Measurements from ENCODE around the gene MTSS2. TPM values are rescaled to one million over a fixed set of nuclear protein-coding genes. Genes with fewer than 3 reads are reported as not detected.

Gene MTSS2
- total and polyA plus RNA-seq, 4 donors, result 33.8 to 345 (median 169) TPM

DNA sequence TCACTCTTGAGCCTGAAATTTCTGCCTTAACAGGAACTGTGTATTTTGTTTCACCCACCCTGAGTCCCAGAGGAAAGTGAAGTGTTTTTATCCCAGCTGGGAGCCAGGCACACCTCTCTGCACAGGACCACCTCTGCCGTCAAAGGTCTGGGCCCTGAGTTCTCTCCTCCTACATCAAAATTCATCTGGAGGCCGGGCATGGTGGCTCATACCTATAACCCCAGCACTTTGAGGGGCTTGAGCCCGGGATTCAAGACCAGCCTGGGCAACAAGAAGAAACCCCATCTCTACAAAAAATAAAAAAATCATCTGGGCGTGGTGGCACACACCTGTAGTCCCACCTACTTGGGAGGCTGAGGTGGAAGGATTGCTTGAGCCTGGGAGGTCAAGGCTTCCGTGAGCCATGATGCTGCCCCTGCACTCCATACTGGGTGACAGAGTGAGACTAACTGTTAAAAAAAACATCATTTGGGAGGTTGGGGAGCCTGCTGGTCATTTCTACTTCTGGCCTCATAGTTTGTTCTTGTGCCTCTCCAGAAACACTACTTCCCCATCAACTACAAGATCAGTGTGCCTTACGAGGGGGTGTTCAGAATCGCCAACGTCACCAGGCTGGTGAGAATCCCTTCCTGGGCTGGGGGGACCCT, 29.7 kb downstream of the MTSS2 start:
- 76% methylated on average over 6 of the region's 8 CpGs for WGBS (ENCODE audit: insufficient coverage)
- Histone ChIP-seq H3K9me3 (ENCODE audit: control insufficient read depth, insufficient read depth, low read length) (no peaks in the 10 kb centered on the region), H3K4me1 (ENCODE audit: control insufficient read depth, insufficient read depth, low read length) (peaks cover 7% of the 10 kb centered on the region)

DNA sequence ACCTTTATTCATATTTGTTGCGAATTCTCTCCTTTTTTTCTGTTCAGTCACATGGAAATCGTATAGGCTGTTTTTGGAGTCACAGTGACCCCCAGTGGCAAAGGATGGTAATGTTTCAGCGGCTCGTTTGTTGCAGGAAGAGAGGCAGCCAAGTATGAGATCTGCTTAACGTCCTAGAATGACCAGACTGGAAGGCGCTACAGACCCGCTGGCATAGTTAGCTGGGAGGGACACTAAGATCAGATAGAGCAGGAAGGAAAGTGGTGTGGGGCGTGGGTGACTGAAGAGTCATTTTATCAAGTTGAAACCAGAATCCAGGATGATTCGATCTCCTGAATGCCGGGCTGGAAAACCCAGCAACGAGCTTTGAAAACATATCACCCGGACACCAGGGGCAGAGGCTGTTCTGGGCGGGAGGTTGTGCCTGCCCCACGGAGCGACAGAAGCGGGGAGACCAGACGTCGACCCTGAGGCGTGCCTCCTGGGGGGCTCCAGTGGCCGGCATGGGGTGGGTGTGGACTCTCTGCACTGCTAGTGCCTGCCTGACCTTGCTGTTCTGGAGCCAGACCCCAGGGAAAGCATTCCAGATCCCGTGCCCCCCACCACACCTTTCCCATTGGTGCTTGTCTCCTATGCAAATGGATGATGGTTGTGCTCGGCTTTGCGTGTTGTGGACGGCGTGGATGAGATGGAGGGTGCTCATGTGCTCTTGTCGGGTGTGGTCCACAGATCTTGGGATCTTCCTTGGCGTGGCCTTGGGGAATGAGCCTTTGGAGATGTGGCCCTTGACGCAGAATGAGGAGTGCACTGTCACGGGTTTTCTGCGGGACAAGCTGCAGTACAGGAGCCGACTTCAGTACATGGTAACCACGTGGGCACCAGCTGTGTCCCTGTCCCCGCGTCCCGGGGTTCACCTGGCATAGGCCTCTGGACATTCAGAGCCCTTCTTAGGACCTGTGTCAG, 31.8 kb downstream of the MTSS2 start:
- H3K36me3 ChIP-seq (ENCODE audit: control insufficient read depth, insufficient read depth, low read length), result peaks cover 8% of the 10 kb centered on the region
- no peak overlapping the region for H3K27ac ChIP-seq (ENCODE audit: low read depth, low read length)
- 48% methylated on average over 28 of the region's 35 CpGs for WGBS (ENCODE audit: insufficient coverage)

More for the DNA sequence above, 29.7 kb downstream of the MTSS2 start:
- no peak overlapping the region for H3K4me3 ChIP-seq (ENCODE audit: low read depth, low read length)
- H3K27me3 ChIP-seq (ENCODE audit: control insufficient read depth, insufficient read depth, low read length), result no peaks in the 10 kb centered on the region
- DNase-seq (ENCODE audit: low read depth in 4 of 6, low spot score in 6 of 6), result no peak
- no peak overlapping the region for H3K27ac ChIP-seq (ENCODE audit: low read depth, low read length)
- H3K36me3 ChIP-seq (ENCODE audit: control insufficient read depth, insufficient read depth, low read length), result peaks cover 23% of the 10 kb centered on the region

DNA sequence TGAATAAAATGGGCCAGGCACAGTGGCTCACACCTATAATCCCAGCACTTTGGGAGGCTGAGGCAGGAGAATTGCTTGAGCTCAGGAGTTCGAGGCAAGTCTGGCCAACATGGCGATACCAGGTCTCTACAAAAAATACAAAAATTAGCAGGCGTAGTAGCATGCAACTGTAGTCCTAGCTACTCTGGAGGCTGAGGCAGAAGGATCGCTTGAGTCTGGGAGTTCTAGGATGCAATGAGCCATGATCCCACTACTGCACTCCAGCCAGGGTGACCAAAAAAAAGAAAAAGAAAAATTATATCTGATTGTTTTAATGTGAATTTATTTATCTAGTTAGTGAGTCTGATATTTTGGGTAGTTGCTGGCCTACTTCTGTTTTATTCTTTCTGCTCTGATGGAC, 32.4 kb downstream of the MTSS2 start:
- Histone ChIP-seq H3K27me3 (ENCODE audit: control insufficient read depth, insufficient read depth, low read length) (no peaks in the 10 kb centered on the region), H3K27ac (ENCODE audit: low read depth, low read length) (no peak overlapping the region), H3K9me3 (ENCODE audit: control insufficient read depth, insufficient read depth, low read length) (no peaks in the 10 kb centered on the region), H3K4me1 (ENCODE audit: control insufficient read depth, insufficient read depth, low read length) (peaks cover 9% of the 10 kb centered on the region), H3K36me3 (ENCODE audit: control insufficient read depth, insufficient read depth, low read length) (peaks cover 7% of the 10 kb centered on the region), H3K4me3 (ENCODE audit: low read depth, low read length) (no peak overlapping the region)
- no peak for DNase-seq (ENCODE audit: low read depth in 4 of 6, low spot score in 6 of 6)
- 70% methylated on average over 2 of the region's 4 CpGs for WGBS (ENCODE audit: insufficient coverage)

More for the DNA sequence above, 31.8 kb downstream of the MTSS2 start:
- DNase-seq (ENCODE audit: low read depth in 4 of 6, low spot score in 6 of 6), result peak; percentile 68 to 96 (median 86)
- no peaks in the 10 kb centered on the region for H3K9me3 ChIP-seq (ENCODE audit: control insufficient read depth, insufficient read depth, low read length)
- H3K4me1 ChIP-seq (ENCODE audit: control insufficient read depth, insufficient read depth, low read length), result peaks cover 7% of the 10 kb centered on the region
- peak overlapping the region; percentile 18 for H3K4me3 ChIP-seq (ENCODE audit: low read depth, low read length)
- H3K27me3 ChIP-seq (ENCODE audit: control insufficient read depth, insufficient read depth, low read length), result no peaks in the 10 kb centered on the region

DNA sequence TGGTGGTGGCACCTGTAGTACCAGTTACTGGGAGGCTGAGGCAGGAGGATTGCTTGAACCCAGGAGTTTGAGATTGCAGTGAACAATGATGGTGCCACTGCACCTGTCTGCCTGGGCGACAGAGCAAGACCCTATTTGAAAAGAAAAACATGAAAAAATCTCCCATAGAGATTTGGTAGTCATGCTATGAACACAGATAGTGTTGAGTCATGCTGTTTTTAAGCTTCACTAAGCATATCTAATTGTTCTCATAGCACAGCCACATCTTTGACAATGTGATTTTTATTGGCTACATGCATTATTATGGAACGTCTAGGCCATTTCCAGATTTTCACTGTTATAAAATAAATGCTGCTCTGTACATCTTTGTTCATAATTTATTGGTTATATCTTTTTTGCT, 33.5 kb downstream of the MTSS2 start:
- no CpG with 5 or more reads among the region's 2 CpGs for WGBS (ENCODE audit: insufficient coverage)
- no peaks in the 10 kb centered on the region for H3K9me3 ChIP-seq (ENCODE audit: control insufficient read depth, insufficient read depth, low read length)
- H3K27me3 ChIP-seq (ENCODE audit: control insufficient read depth, insufficient read depth, low read length), result no peaks in the 10 kb centered on the region
- H3K27ac ChIP-seq (ENCODE audit: low read depth, low read length), result no peak overlapping the region
- DNase-seq (ENCODE audit: low read depth in 4 of 6, low spot score in 6 of 6), result peak in 1 of 6 donors; percentile 18
- peaks cover 19% of the 10 kb centered on the region for H3K4me1 ChIP-seq (ENCODE audit: control insufficient read depth, insufficient read depth, low read length)
- H3K36me3 ChIP-seq (ENCODE audit: control insufficient read depth, insufficient read depth, low read length), result peaks cover 7% of the 10 kb centered on the region
- no peak overlapping the region for H3K4me3 ChIP-seq (ENCODE audit: low read depth, low read length)

DNA sequence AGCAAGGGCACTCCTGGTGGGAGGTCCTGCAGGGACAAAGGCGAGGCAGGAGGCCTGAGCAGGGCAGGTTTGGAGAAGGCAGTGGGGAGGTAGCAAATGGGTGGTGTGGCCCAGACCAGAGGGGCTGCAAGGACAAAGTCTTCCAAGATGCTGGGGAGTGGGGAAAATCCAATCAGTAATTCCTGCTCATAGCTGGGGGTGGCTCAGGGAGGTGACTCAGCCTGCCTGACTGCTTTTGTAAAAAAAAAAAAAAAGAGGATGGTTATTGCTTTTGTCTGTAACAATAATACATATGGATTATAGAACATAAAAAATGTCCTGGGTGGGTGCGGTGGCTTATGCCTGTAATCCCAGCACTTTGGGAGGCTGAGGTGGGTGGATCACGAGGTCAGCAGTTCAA, 34.3 kb downstream of the MTSS2 start:
- H3K27ac ChIP-seq (ENCODE audit: low read depth, low read length), result no peak overlapping the region
- H3K4me1 ChIP-seq (ENCODE audit: control insufficient read depth, insufficient read depth, low read length), result peaks cover 27% of the 10 kb centered on the region
- H3K9me3 ChIP-seq (ENCODE audit: control insufficient read depth, insufficient read depth, low read length), result no peaks in the 10 kb centered on the region
- WGBS (ENCODE audit: insufficient coverage), result 88% methylated on average over 2 of the region's 3 CpGs
- DNase-seq (ENCODE audit: low read depth in 4 of 6, low spot score in 6 of 6), result no peak
- no peak overlapping the region for H3K4me3 ChIP-seq (ENCODE audit: low read depth, low read length)
- H3K27me3 ChIP-seq (ENCODE audit: control insufficient read depth, insufficient read depth, low read length), result no peaks in the 10 kb centered on the region
- peaks cover 3% of the 10 kb centered on the region for H3K36me3 ChIP-seq (ENCODE audit: control insufficient read depth, insufficient read depth, low read length)

DNA sequence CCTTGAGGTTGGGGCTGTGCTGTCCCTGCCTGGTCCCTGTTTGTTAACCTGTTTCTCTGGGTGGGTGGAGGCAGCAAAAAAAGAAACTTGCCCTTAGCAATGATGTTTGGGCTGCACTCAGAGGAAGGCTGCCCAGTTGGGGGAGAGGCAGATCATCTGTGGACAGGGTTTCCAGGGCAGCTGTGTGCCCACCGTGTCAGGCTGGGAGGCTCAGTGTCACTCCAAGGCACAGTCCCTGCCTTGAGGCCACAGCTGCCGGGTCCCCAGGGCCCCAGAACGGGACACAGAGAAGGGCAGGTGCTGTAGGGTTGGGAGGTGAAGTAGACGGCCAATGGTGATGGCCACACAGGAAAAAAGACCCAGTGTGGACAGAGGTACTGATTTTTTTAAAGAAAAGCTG, 35.6 kb downstream of the MTSS2 start:
- H3K4me1 ChIP-seq (ENCODE audit: control insufficient read depth, insufficient read depth, low read length), result peaks cover 34% of the 10 kb centered on the region
- H3K36me3 ChIP-seq (ENCODE audit: control insufficient read depth, insufficient read depth, low read length), result peaks cover 2% of the 10 kb centered on the region
- H3K4me3 ChIP-seq (ENCODE audit: low read depth, low read length), result no peak overlapping the region
- no peak overlapping the region for H3K27ac ChIP-seq (ENCODE audit: low read depth, low read length)
- no peaks in the 10 kb centered on the region for H3K9me3 ChIP-seq (ENCODE audit: control insufficient read depth, insufficient read depth, low read length)
- no peaks in the 10 kb centered on the region for H3K27me3 ChIP-seq (ENCODE audit: control insufficient read depth, insufficient read depth, low read length)
- WGBS (ENCODE audit: insufficient coverage), result 88% methylated on average over 4 of the region's 4 CpGs
- no peak for DNase-seq (ENCODE audit: low read depth in 4 of 6, low spot score in 6 of 6)

DNA sequence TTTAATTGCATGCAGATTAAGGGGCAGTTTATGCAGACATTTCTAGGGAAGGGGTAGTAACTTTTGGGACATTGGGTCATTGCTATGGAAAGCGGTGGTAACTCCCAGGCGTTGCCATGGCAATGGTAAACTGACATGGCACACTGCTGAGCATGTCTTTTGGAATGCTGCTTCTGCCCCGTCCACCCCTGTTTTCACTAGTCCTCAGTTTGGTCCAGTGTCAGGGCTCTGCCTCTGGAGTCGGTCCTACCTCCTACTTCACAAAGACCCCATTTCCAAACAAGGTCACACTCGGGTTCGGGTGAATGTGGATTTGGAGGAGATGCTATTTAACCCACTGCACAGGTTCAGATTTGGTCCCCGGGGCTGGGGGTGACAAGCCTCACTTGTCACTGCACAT, 36.6 kb downstream of the MTSS2 start:
- no peak overlapping the region for H3K27ac ChIP-seq (ENCODE audit: low read depth, low read length)
- H3K4me3 ChIP-seq (ENCODE audit: low read depth, low read length), result no peak overlapping the region

DNA sequence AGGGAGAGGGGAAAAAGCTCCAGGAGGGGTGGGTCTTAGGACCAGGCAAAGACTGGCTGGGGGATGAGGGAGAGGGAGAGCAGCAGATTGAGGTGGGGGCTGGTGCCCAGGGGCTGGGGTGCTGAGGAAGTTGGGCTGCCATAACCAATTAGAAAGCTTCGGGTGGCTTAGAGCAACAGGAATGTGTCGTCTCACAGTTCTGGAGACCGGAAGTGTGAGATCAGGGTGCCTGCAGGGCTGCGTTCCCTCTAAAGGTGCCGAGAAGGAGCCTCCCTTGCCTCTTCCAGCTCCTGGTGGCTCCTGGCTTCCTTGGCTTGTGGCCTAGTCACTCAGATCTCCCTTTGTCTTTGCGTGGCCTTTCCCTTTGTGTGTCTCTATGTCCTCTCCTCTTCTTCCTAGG, 37.2 kb downstream of the MTSS2 start:
- no peak overlapping the region for H3K27ac ChIP-seq (ENCODE audit: low read depth, low read length)
- H3K9me3 ChIP-seq (ENCODE audit: control insufficient read depth, insufficient read depth, low read length), result no peaks in the 10 kb centered on the region
- DNase-seq (ENCODE audit: low read depth in 4 of 6, low spot score in 6 of 6), result no peak
- H3K27me3 ChIP-seq (ENCODE audit: control insufficient read depth, insufficient read depth, low read length), result no peaks in the 10 kb centered on the region
- no peak overlapping the region for H3K4me3 ChIP-seq (ENCODE audit: low read depth, low read length)
- H3K36me3 ChIP-seq (ENCODE audit: control insufficient read depth, insufficient read depth, low read length), result no peaks in the 10 kb centered on the region
- 97% methylated on average over 5 of the region's 6 CpGs for WGBS (ENCODE audit: insufficient coverage)
- H3K4me1 ChIP-seq (ENCODE audit: control insufficient read depth, insufficient read depth, low read length), result peaks cover 27% of the 10 kb centered on the region

More for the DNA sequence above, 36.6 kb downstream of the MTSS2 start:
- H3K27me3 ChIP-seq (ENCODE audit: control insufficient read depth, insufficient read depth, low read length), result no peaks in the 10 kb centered on the region
- H3K9me3 ChIP-seq (ENCODE audit: control insufficient read depth, insufficient read depth, low read length), result no peaks in the 10 kb centered on the region
- H3K36me3 ChIP-seq (ENCODE audit: control insufficient read depth, insufficient read depth, low read length), result peaks cover 2% of the 10 kb centered on the region
- 86% methylated on average over 2 of the region's 7 CpGs for WGBS (ENCODE audit: insufficient coverage)
- DNase-seq (ENCODE audit: low read depth in 4 of 6, low spot score in 6 of 6), result no peak
- peaks cover 32% of the 10 kb centered on the region for H3K4me1 ChIP-seq (ENCODE audit: control insufficient read depth, insufficient read depth, low read length)

DNA sequence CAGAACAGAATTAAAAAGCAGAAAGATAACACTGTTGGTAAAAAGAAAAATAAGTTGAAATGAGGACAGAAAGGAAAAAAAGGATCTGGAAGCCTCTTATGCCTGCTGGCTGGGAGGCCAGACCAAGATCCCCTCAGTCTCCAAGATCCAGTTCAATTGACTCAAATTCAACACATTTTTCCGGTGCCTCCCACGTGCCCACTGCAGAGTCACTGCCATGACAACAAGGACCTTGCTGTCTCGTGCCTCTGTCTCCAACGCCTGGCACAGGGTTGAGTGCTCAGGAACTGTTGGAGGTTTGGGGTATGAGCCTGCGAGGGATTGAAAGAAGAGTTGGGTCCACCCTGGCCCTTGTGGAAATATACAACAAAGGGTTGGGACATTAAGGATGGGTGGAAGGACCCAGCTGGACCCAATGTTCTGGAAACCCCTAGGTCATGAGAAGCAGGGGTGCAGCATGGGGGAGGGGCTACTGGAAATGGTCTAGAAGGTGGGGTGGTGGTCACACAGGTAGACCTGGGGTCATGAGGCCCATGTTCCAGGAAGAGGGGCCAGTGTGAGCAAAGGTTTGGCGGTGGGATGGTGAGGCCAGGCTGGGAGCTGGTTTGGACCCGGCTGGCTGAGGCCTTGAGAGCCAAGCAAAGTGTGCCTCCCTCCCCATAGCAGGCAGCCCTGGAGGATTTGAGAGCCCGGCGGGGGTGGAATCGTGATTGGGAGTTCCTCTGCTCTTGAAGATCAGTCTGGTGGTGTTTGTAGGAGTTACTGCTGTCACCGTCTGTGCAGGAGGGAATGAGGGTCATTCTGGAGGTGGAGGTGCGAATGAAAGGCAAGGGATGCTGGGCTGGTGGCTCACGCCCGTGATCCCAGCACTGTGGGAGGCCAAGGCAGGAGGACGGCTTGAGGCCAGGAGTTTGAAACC, 38.2 kb downstream of the MTSS2 start:
- Histone ChIP-seq H3K9me3 (ENCODE audit: control insufficient read depth, insufficient read depth, low read length) (no peaks in the 10 kb centered on the region), H3K4me1 (ENCODE audit: control insufficient read depth, insufficient read depth, low read length) (peaks cover 27% of the 10 kb centered on the region), H3K4me3 (ENCODE audit: low read depth, low read length) (no peak overlapping the region), H3K27ac (ENCODE audit: low read depth, low read length) (peak overlapping the region; percentile 12), H3K27me3 (ENCODE audit: control insufficient read depth, insufficient read depth, low read length) (no peaks in the 10 kb centered on the region), H3K36me3 (ENCODE audit: control insufficient read depth, insufficient read depth, low read length) (no peaks in the 10 kb centered on the region)
- WGBS (ENCODE audit: insufficient coverage), result 48% methylated on average over 8 of the region's 15 CpGs
- DNase-seq (ENCODE audit: low read depth in 4 of 6, low spot score in 6 of 6), result peak in 2 of 6 donors; percentile 55

Data from spinal cord (tissue), 10 donors.